PC-3 (cell line): ENCODE results near the gene CNTNAP5. TPM values are rescaled to one million over a fixed set of nuclear protein-coding genes. Genes with fewer than 3 reads are reported as not detected.

Experiments
- ATAC-seq: fragments of 200-7000 bp; cut with Tn5 transposase; 2 replicates; pipeline ENCODE4 v1.9.1; 2020; ENCODE audit warnings: mild to moderate bottlenecking, moderate library complexity
- BruUV-seq: library from RNA; stranded (reverse); fragments of 400-500 nt; replicated peaks from 2 replicates; lab custom pipeline; 2021; lab: Mats Ljungman, UMichigan
- CTCF ChIA-PET: fragments of 300-600 bp; sonication (Branson Sonifier 250); formaldehyde crosslinking; loops from one replicate; lab custom pipeline; 2022; ENCODE audit warnings: antibody characterized with exemption; lab: Charles Lee
- POLR2A ChIA-PET: fragments of 300-600 bp; sonication (Branson Sonifier 250); formaldehyde crosslinking; loops from one replicate; lab custom pipeline; 2022; ENCODE audit warnings: antibody characterized with exemption; ENCODE audit not compliant: unreplicated experiment; lab: Charles Lee
- DNase-seq: peaks from one replicate; pipeline ENCODE4 v3.0.0-alpha.2; 2015
- H2AFZ ChIP-seq: fragments of 300-600 bp; sonication (generic); 2 replicates; pipeline ENCODE4 v1.6.0; 2016; ENCODE audit warnings: antibody characterized with exemption, low read length
- H3F3A ChIP-seq: fragments of 300-600 bp; sonication (generic); one replicate; pipeline ENCODE4 v1.6.0; 2017; ENCODE audit warnings: antibody characterized with exemption, low read length, control low read depth, mild to moderate bottlenecking; ENCODE audit not compliant: unreplicated experiment
- H3K27ac ChIP-seq: fragments of 300-600 bp; sonication (generic); 2 replicates; pipeline ENCODE4 v1.5.1; 2016; ENCODE audit warnings: mild to moderate bottlenecking, low read length
- H3K27me3 ChIP-seq: fragments of 300-600 bp; sonication (generic); 2 replicates; pipeline ENCODE4 v1.6.1; 2016; ENCODE audit warnings: low read length, mixed read lengths
- H3K36me3 ChIP-seq: fragments of 300-600 bp; sonication (generic); 2 replicates; pipeline ENCODE4 v1.6.1; 2016; ENCODE audit warnings: low read depth, mixed run types, low read length, mixed read lengths
- H3K4me1 ChIP-seq: fragments of 300-600 bp; sonication (generic); 2 replicates; pipeline ENCODE4 v1.5.1; 2016; ENCODE audit warnings: low read length; ENCODE audit not compliant: insufficient read depth
- H3K4me2 ChIP-seq: fragments of 300-600 bp; sonication (generic); 2 replicates; pipeline ENCODE4 v1.6.0; 2016; ENCODE audit warnings: low read length
- H3K4me3 ChIP-seq: fragments of 300-600 bp; sonication (generic); 2 replicates; pipeline ENCODE4 v1.5.1; 2016; ENCODE audit warnings: mild to moderate bottlenecking, low read length, mixed read lengths
- H3K79me2 ChIP-seq: fragments of 300-600 bp; sonication (generic); 2 replicates; pipeline ENCODE4 v1.6.1; 2017; ENCODE audit warnings: low read length, mixed read lengths
- H3K9ac ChIP-seq: fragments of 300-600 bp; sonication (generic); 2 replicates; pipeline ENCODE4 v1.6.0; 2016; ENCODE audit warnings: mild to moderate bottlenecking, low read length
- H3K9me2 ChIP-seq: fragments of 300-600 bp; sonication (generic); replicated peaks from 2 replicates; pipeline ENCODE4 v1.6.1; 2016; ENCODE audit warnings: mixed run types, low read length, mixed read lengths
- H3K9me3 ChIP-seq: fragments of 300-600 bp; sonication (generic); 2 replicates; pipeline ENCODE4 v1.6.1; 2016; ENCODE audit warnings: low read length, mixed read lengths
- H4K20me1 ChIP-seq: fragments of 300-600 bp; sonication (generic); 2 replicates; pipeline ENCODE4 v1.6.1; 2016; ENCODE audit warnings: low read length, mixed read lengths
- EZH2 ChIP-seq: fragments of 300-600 bp; sonication (generic); IDR thresholded peaks from one replicate; pipeline ENCODE4 v1.6.1; 2017; ENCODE audit warnings: antibody characterized with exemption, mild to moderate bottlenecking, low read length; ENCODE audit not compliant: unreplicated experiment
- EZH2phosphoT487 ChIP-seq: fragments of 300-600 bp; sonication (generic); IDR thresholded peaks from 2 replicates; pipeline ENCODE4 v1.6.1; 2018; ENCODE audit warnings: mild to moderate bottlenecking, antibody characterized with exemption, low read length, borderline replicate concordance
- intact Hi-C: fragments of 100-400 bp; cut with micrococcal nuclease; formaldehyde crosslinking; loops from 2 replicates; pipeline ENCODE4 v1.9.0; 2023
- total RNA-seq: library from RNA; depleted of rRNA; stranded (reverse); fragments of >200 nt; gene quantifications from 2 replicates; pipeline ENCODE4 v1.2.3, GENCODE V29; 2014
- TF ChIP-seq, protein P1 (sequence below): fragments of 300-600 bp; sonication (generic); conservative IDR thresholded peaks from 2 replicates; pipeline ENCODE4 v1.5.1; 2017; ENCODE audit warnings: antibody characterized with exemption, low read depth, mild to moderate bottlenecking, low read length

Gene CNTNAP5
- total RNA-seq, 1 experiment from 2014 or later = not detected

DNA sequence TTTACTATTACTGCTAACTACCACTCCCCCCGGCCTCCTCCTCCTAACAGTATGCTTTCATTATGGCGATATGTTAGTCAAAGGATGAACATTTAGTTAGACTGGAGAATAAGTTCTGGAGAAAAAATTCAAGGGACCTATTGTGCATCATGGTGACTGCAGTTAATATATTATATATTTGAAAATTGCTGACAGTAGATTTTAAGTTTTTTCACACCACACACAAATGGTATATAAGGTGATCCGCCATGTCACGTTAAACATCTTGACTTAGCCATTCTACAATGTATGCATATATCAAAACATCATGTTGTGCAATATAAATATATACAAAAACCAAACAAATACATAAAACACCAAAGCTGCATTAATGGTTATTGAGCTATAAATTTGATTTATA is 873.7 kb downstream of the CNTNAP5 start:
- TF ChIP-seq, protein P1, sequence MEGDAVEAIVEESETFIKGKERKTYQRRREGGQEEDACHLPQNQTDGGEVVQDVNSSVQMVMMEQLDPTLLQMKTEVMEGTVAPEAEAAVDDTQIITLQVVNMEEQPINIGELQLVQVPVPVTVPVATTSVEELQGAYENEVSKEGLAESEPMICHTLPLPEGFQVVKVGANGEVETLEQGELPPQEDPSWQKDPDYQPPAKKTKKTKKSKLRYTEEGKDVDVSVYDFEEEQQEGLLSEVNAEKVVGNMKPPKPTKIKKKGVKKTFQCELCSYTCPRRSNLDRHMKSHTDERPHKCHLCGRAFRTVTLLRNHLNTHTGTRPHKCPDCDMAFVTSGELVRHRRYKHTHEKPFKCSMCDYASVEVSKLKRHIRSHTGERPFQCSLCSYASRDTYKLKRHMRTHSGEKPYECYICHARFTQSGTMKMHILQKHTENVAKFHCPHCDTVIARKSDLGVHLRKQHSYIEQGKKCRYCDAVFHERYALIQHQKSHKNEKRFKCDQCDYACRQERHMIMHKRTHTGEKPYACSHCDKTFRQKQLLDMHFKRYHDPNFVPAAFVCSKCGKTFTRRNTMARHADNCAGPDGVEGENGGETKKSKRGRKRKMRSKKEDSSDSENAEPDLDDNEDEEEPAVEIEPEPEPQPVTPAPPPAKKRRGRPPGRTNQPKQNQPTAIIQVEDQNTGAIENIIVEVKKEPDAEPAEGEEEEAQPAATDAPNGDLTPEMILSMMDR = no peak
- TF ChIP-seq EZH2 = no peak
- TF ChIP-seq EZH2phosphoT487 = no peak
- ATAC-seq = no peak
- POLR2A ChIA-PET = no interaction called here

DNA sequence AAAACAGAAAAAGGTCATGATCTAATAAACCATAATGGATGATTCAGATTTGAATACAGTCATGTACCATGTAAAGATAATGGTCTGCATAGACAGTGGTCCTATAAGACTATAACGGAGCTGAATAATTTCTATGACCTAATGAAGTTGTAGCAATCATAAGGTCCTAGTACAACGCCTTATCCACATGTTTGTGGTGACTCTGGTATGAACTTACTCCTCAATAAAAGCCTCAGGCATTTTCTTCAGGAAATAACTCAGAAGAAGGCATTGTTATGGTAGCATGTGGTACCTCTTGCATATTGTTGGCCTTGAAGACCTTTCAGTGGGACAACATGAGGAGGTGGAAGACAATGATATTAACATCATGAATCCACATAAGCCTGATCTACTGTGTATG is 883.3 kb downstream of the CNTNAP5 start:
- TF ChIP-seq EZH2 = no peak
- no peak for TF ChIP-seq EZH2phosphoT487
- TF ChIP-seq, protein P1 = no peak
- H3K4me1 ChIP-seq = no peaks in the 10 kb centered on the region
- CTCF ChIA-PET = no interaction called here
- no peaks in the 10 kb centered on the region for H3K79me2 ChIP-seq
- no peak overlapping the region for H3K9ac ChIP-seq
- H3K36me3 ChIP-seq = no peaks in the 10 kb centered on the region
- no peak for DNase-seq
- no peak overlapping the region for H3K4me3 ChIP-seq
- no peaks in the 10 kb centered on the region for H3F3A ChIP-seq
- BruUV-seq = no TSS peak
- POLR2A ChIA-PET = no interaction called here
- no peaks in the 10 kb centered on the region for H3K9me2 ChIP-seq
- H3K27me3 ChIP-seq = no peaks in the 10 kb centered on the region
- H3K27ac ChIP-seq = no peak overlapping the region
- H3K4me2 ChIP-seq = no peak overlapping the region
- intact Hi-C loops = no loop called here
- no peaks in the 10 kb centered on the region for H4K20me1 ChIP-seq
- ATAC-seq = no peak
- H2AFZ ChIP-seq = no peak overlapping the region
- no peaks in the 10 kb centered on the region for H3K9me3 ChIP-seq

More for the DNA sequence above, 873.7 kb downstream of the CNTNAP5 start:
- CTCF ChIA-PET = no interaction called here
- no peak overlapping the region for H3K4me3 ChIP-seq
- H3K4me1 ChIP-seq = no peaks in the 10 kb centered on the region; the same call in 1 of the 2 replicates
- no peak overlapping the region for H3K9ac ChIP-seq
- DNase-seq = no peak
- H3K9me2 ChIP-seq = no peaks in the 10 kb centered on the region
- no peaks in the 10 kb centered on the region for H3F3A ChIP-seq
- no peaks in the 10 kb centered on the region for H3K79me2 ChIP-seq
- no peak overlapping the region for H3K27ac ChIP-seq
- H2AFZ ChIP-seq = no peak overlapping the region
- no peaks in the 10 kb centered on the region for H3K9me3 ChIP-seq
- H4K20me1 ChIP-seq = no peaks in the 10 kb centered on the region
- no TSS peak for BruUV-seq
- intact Hi-C loops = no loop called here
- no peaks in the 10 kb centered on the region for H3K36me3 ChIP-seq
- no peak overlapping the region for H3K4me2 ChIP-seq
- no peaks in the 10 kb centered on the region for H3K27me3 ChIP-seq

DNA sequence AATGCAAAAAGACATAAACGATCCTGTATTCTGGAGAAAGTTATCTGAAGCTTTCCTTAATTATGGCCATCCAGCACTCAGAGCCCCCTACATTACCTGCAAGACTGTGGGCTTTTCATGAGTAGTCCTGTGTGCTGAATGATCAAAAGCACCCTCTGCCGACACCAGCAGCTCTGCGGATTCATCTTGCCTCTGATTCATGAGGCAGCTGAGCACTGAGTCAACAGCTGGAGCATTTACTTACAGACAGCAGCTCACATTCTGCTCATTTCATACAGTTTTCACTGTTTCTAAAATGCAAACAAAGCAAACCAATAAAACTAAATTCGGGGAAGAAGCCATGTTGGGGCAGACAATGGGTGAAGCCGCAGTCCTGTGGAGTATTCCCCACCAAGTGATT is 886.5 kb downstream of the CNTNAP5 start:
- H3K9me2 ChIP-seq = no peaks in the 10 kb centered on the region
- H3K27me3 ChIP-seq = no peaks in the 10 kb centered on the region
- no peaks in the 10 kb centered on the region for H3K36me3 ChIP-seq
- no peaks in the 10 kb centered on the region for H3K9me3 ChIP-seq
- H4K20me1 ChIP-seq = no peaks in the 10 kb centered on the region
- CTCF ChIA-PET = no interaction called here
- no peaks in the 10 kb centered on the region for H3K4me1 ChIP-seq
- TF ChIP-seq EZH2 (no peak), EZH2phosphoT487 (no peak)
- TF ChIP-seq, protein P1 = no peak
- H3K79me2 ChIP-seq = no peaks in the 10 kb centered on the region
- H3K4me2 ChIP-seq = no peak overlapping the region
- no peak overlapping the region for H3K4me3 ChIP-seq
- intact Hi-C loops = no loop called here
- POLR2A ChIA-PET = no interaction called here
- ATAC-seq (no peak), DNase-seq (peak; percentile 3)
- H3F3A ChIP-seq = no peaks in the 10 kb centered on the region
- no peak overlapping the region for H3K27ac ChIP-seq
- H3K9ac ChIP-seq = no peak overlapping the region
- no TSS peak for BruUV-seq
- H2AFZ ChIP-seq = no peak overlapping the region
